SK-N-SH (cell line): ENCODE measurements around the gene GAB2. TPM values are rescaled to one million over a fixed set of nuclear protein-coding genes. Genes with fewer than 3 reads are reported as not detected.

ENCODE experiments used
- CTCF ChIA-PET: fragments of 300-600, 350-600 bp; formaldehyde crosslinking; extraction: SDS; loops from one replicate; lab custom pipeline; 2021; lab: Yijun Ruan, JAX
- POLR2A ChIA-PET: fragments of 350-600 bp; sonication (Branson Sonifier 250); formaldehyde crosslinking; extraction: SDS; loops from one replicate; lab custom pipeline; 2020; ENCODE audit warnings: antibody characterized with exemption, inconsistent platforms; lab: Yijun Ruan, JAX
- DNase-seq: peaks from one replicate; pipeline ENCODE4 v3.0.0; 2012
- H2AFZ ChIP-seq: fragments of 200-600 bp; sonication (generic); 2 replicates; pipeline ENCODE4 v1.8.1; 2016; ENCODE audit warnings: antibody characterized with exemption, mild to moderate bottlenecking, low read depth
- H3F3A ChIP-seq: fragments of 200-600 bp; sonication (generic); replicated peaks from 2 replicates; pipeline ENCODE3; 2016; ENCODE audit warnings: antibody characterized with exemption, mild to moderate bottlenecking; ENCODE audit not compliant: insufficient read depth
- H3K27ac ChIP-seq, 2 experiments: fragments of 200-500 bp in 1 of 2; fragments of 200-600 bp in 1 of 2; sonication (Bioruptor generic) in 1 of 2; sonication (generic), shearing (Covaris generic) in 1 of 2; 2 replicates each; pipeline versions ENCODE4 v1.5.1 to v1.6.1; 2014 to 2016; ENCODE audit warnings: low read depth in 2 of 2, inconsistent platforms in 1 of 2, low read length in 1 of 2, mild to moderate bottlenecking in 1 of 2, mixed read lengths in 1 of 2
- H3K27me3 ChIP-seq: fragments of 200-600 bp; sonication (generic), shearing (Covaris generic); 2 replicates; pipeline ENCODE4 v1.6.1; 2016; ENCODE audit warnings: mixed run types; ENCODE audit not compliant: insufficient read depth
- H3K36me3 ChIP-seq, 2 experiments: fragments of 200-500 bp in 1 of 2; fragments of 200-600 bp in 1 of 2; sonication (Bioruptor generic) in 1 of 2; sonication (generic) in 1 of 2; replicated peaks in 1 of 2; 2 replicates each; pipeline versions ENCODE3 to v1.5.1; 2014 to 2016; ENCODE audit warnings: low read length in 1 of 2, mild to moderate bottlenecking in 1 of 2; ENCODE audit not compliant: insufficient read depth in 2 of 2, control insufficient read depth in 1 of 2
- H3K4me1 ChIP-seq, 2 experiments: fragments of 200-500 bp in 1 of 2; fragments of 200-600 bp in 1 of 2; sonication (Bioruptor generic) in 1 of 2; sonication (generic), shearing (Covaris generic) in 1 of 2; 2 replicates each; pipeline versions ENCODE4 v1.5.1 to v1.6.1; 2014 to 2016; ENCODE audit warnings: low read depth in 1 of 2, low read length in 1 of 2, mixed run types in 1 of 2; ENCODE audit not compliant: insufficient read depth in 2 of 2, control insufficient read depth in 1 of 2
- H3K4me2 ChIP-seq: fragments of 200-600 bp; sonication (generic), shearing (Covaris generic); 2 replicates; pipeline ENCODE4 v1.6.1; 2017; ENCODE audit warnings: mixed run types
- H3K4me3 ChIP-seq, 2 experiments: fragments of 200-500 bp in 1 of 2; fragments of 200-600 bp in 1 of 2; sonication (Bioruptor generic) in 1 of 2; sonication (generic), shearing (Covaris generic) in 1 of 2; 2 replicates each; pipeline versions ENCODE4 v1.5.1 to v1.8.1; 2014 to 2016; ENCODE audit warnings: low read depth in 2 of 2, inconsistent platforms in 1 of 2, low read length in 1 of 2, mild to moderate bottlenecking in 1 of 2, mixed read lengths in 1 of 2, moderate library complexity in 1 of 2
- H3K79me2 ChIP-seq: fragments of 200-600 bp; sonication (generic); 2 replicates; pipeline ENCODE4 v1.8.1; 2017; ENCODE audit warnings: mild to moderate bottlenecking; ENCODE audit not compliant: insufficient read depth
- H3K9ac ChIP-seq: fragments of 200-600 bp; sonication (generic); 2 replicates; pipeline ENCODE4 v1.6.1; 2017; ENCODE audit warnings: mixed run types
- H3K9me2 ChIP-seq: fragments of 200-600 bp; sonication (generic); 2 replicates; pipeline ENCODE4 v1.6.1; 2017; ENCODE audit warnings: mixed run types
- H3K9me3 ChIP-seq: fragments of 200-600 bp; sonication (generic); 2 replicates; pipeline ENCODE4 v1.6.1; 2017; ENCODE audit warnings: mixed run types, mild to moderate bottlenecking, moderate library complexity
- H4K20me1 ChIP-seq: fragments of 200-600 bp; sonication (generic); 2 replicates; pipeline ENCODE4 v1.6.1; 2017; ENCODE audit warnings: mild to moderate bottlenecking, mixed run types; ENCODE audit not compliant: insufficient read depth
- CHD2 ChIP-seq: fragments of 150-350 bp; IDR thresholded peaks from 2 replicates; pipeline ENCODE4 v1.6.1; 2018; ENCODE audit warnings: low read length; ENCODE audit not compliant: partially characterized antibody
- CTCF ChIP-seq: fragments of 200-600 bp; sonication (generic); IDR thresholded peaks from 2 replicates; pipeline ENCODE4 v1.6.1; 2017; ENCODE audit warnings: antibody characterized with exemption, mild to moderate bottlenecking, moderate library complexity
- EP300 ChIP-seq, 2 experiments: IDR thresholded peaks; 2 replicates each; pipeline versions ENCODE4 v1.4.0 to v1.6.1; 2012; ENCODE audit warnings: borderline replicate concordance in 1 of 2, low read depth in 1 of 2, low read length in 1 of 2
- FOSL2 ChIP-seq: IDR thresholded peaks from 2 replicates; pipeline ENCODE4 v1.4.0; 2012; ENCODE audit warnings: low read depth, mild to moderate bottlenecking, moderate library complexity, borderline replicate concordance
- FOXJ3 ChIP-seq: sonication (generic); formaldehyde crosslinking; IDR thresholded peaks from 2 replicates; pipeline ENCODE4 v1.5.1; 2020; ENCODE audit warnings: mild to moderate bottlenecking, missing genetic modification reagents
- IRF3 ChIP-seq: fragments of 150-350 bp; IDR thresholded peaks from 2 replicates; pipeline ENCODE4 v1.6.1; 2016; ENCODE audit warnings: mild to moderate bottlenecking, low read depth, low read length
- NRF1 ChIP-seq: IDR thresholded peaks from 2 replicates; pipeline ENCODE4 v1.6.1; 2012; ENCODE audit warnings: low read depth, mild to moderate bottlenecking, low read length
- RAD21 ChIP-seq: IDR thresholded peaks from 2 replicates; pipeline ENCODE4 v1.6.1; 2012; ENCODE audit warnings: mild to moderate bottlenecking, low read length
- RCOR1 ChIP-seq: fragments of 150-350 bp; IDR thresholded peaks from 2 replicates; pipeline ENCODE4 v1.6.1; 2017; ENCODE audit warnings: antibody characterized with exemption, low read length
- USF2 ChIP-seq: fragments of 150-350 bp; IDR thresholded peaks from 2 replicates; pipeline ENCODE4 v1.6.1; 2017; ENCODE audit warnings: antibody characterized with exemption, low read length, low read depth, borderline replicate concordance
- WGBS: methylation state at CpG from one replicate; pipeline ENCODE4 v1.1.6; 2017; ENCODE audit warnings: low lambda C conversion rate; 5-methylcytosine and 5-hydroxymethylcytosine counted together
- polyA plus RNA-seq, 3 experiments: library from polyadenylated mRNA; depleted of rRNA; stranded (reverse); fragments of >200 nt; gene quantifications; 2 replicates each; pipeline ENCODE4 v1.2.3, GENCODE V29; 2012

Gene GAB2
- polyA plus RNA-seq, 1 of the 3 experiments (the other 2 are of a cell fraction): 5.6 TPM

- no peaks in the 10 kb centered on the region for H3K79me2 ChIP-seq
Measured at GRCh38 chr11:78171951-78172350, 245.7 kb downstream of the GAB2 start.

More at GRCh38 chr11:78171951-78172350, 245.7 kb downstream of the GAB2 start:
- Histone ChIP-seq H2AFZ (no peak overlapping the region), H3K4me3 (no peak overlapping the region), H3K4me1 (peaks cover 0 to 18% of the 10 kb centered on the region in 2 experiments; a peak in 1 of 4 replicates), H3K9ac (no peak overlapping the region), H3K27me3 (no peaks in the 10 kb centered on the region), H3F3A (no peaks in the 10 kb centered on the region), H3K4me2 (no peak overlapping the region), H3K9me2 (no peaks in the 10 kb centered on the region), H4K20me1 (no peaks in the 10 kb centered on the region), H3K9me3 (no peaks in the 10 kb centered on the region), H3K27ac (no peak overlapping the region), H3K36me3 (peaks cover 0 to 24% of the 10 kb centered on the region in 2 experiments)
- POLR2A ChIA-PET: no interaction called here
- TF ChIP-seq FOSL2 (no peak), CTCF (no peak), NRF1 (no peak), RAD21 (no peak), IRF3 (no peak), CHD2 (no peak), FOXJ3 (no peak), RCOR1 (no peak), EP300 (IDR thresholded peaks at IDR 0.05; ENCODE audit: borderline replicate concordance in 1 of 2, low read depth in 1 of 2, low read length in 1 of 2) (no peak), USF2 (no peak)
- WGBS: 94% methylated on average over 4 of the region's 6 CpGs
- CTCF ChIA-PET: no interaction called here
- no peak for DNase-seq
